Naive thymus-derived CD8-positive, alpha-beta T cell (primary cell): ENCODE data around the gene MED13L. TPM values are rescaled to one million over a fixed set of nuclear protein-coding genes. Genes with fewer than 3 reads are reported as not detected.
"Not testable (repeated sequence)": the region's sequence is repeated elsewhere in the genome, so short reads cannot be mapped to it uniquely, and the experiment has no call there.

ENCODE experiments used
- ATAC-seq, 2 donors: fragments of 150-1000 bp; cut with Tn5 transposase in 1 of 2; sonication (Bioruptor Pico), chemical (Tn5 transposase) in 1 of 2; 1 replicate in 1 of 2; 2 replicates in 1 of 2; pipeline ENCODE4 v1.10.0; 2021; ENCODE audit warnings: mild to moderate bottlenecking in 2 of 2, moderate library complexity in 2 of 2
- POLR2A ChIA-PET: fragments of 350-600 bp; sonication (Branson Sonifier 250); formaldehyde crosslinking; loops from one replicate; lab custom pipeline; 2021; ENCODE audit warnings: antibody characterized with exemption; lab: Charles Lee
- DNase-seq, 10 donors: peaks; one replicate each; pipeline versions ENCODE4 v3.0.0 to v3.0.0-alpha.2; 2020 to 2022
- H3K27ac Mint-ChIP-seq, 10 donors: one replicate each; pipeline ENCODE4 v1.8.0; 2020 to 2022; ENCODE audit warnings: mild to moderate bottlenecking in 10 of 10, mixed read lengths in 10 of 10, moderate library complexity in 4 of 10, inconsistent platforms in 1 of 10
- H3K27me3 Mint-ChIP-seq, 5 donors: one replicate each; pipeline ENCODE4 v1.8.0; 2021 to 2022; ENCODE audit warnings: mixed read lengths in 5 of 5
- H3K36me3 Mint-ChIP-seq, 3 donors: one replicate each; pipeline ENCODE4 v1.8.0; 2020 to 2022; ENCODE audit warnings: mixed read lengths in 3 of 3, mild to moderate bottlenecking in 2 of 3, inconsistent platforms in 1 of 3
- H3K4me1 Mint-ChIP-seq, 4 donors: one replicate each; pipeline ENCODE4 v1.8.0; 2021 to 2022; ENCODE audit warnings: mixed read lengths in 4 of 4
- H3K4me3 Mint-ChIP-seq, 10 donors: one replicate each; pipeline ENCODE4 v1.8.0; 2020 to 2022; ENCODE audit warnings: mild to moderate bottlenecking in 10 of 10, mixed read lengths in 10 of 10, moderate library complexity in 6 of 10, inconsistent platforms in 1 of 10
- H3K9me3 Mint-ChIP-seq, 9 donors: one replicate each; pipeline ENCODE4 v1.8.0; 2020 to 2022; ENCODE audit warnings: mixed read lengths in 9 of 9, mild to moderate bottlenecking in 3 of 9, inconsistent platforms in 1 of 9, moderate library complexity in 1 of 9
- polyA plus RNA-seq, 3 donors: library from polyadenylated mRNA; unstranded; fragments of 300-500 nt; fragmentation: Illumina TruSeq; gene quantifications; one replicate each; pipeline ENCODE4 v1.2.3, GENCODE V29; 2021
- total RNA-seq, 8 experiments: library from RNA in 2 of 8; stranded (reverse) in 2 of 8; gene quantifications; one replicate each; pipeline ENCODE4 v1.2.3 and lab custom pipeline; 2021 to 2026

The MED13L gene
- total and polyA plus RNA-seq, 5 experiments from 2014 or later: 5.1 to 164 (median 6.7) TPM

GRCh38 chr12:115988212-115988611, 289.3 kb downstream of the MED13L start:
- Mint-ChIP-seq H3K27me3 (no peaks in the 10 kb centered on the region), H3K4me1 (peaks cover 26 to 34% (median 27%) of the 10 kb centered on the region in 4 donors), H3K27ac (peak overlapping the region in 4 of 10 donors; percentile 23 to 80 (median 60)), H3K36me3 (peaks cover 0 to 76% (median 21%) of the 10 kb centered on the region in 3 donors), H3K4me3 (no peak overlapping the region), H3K9me3 (no peaks in the 10 kb centered on the region)
- POLR2A ChIA-PET: no interaction called here
- no peak for DNase-seq
- no peak for ATAC-seq

GRCh38 chr12:115984616-115985015, 292.9 kb downstream of the MED13L start:
- peaks cover 13 to 21% (median 14%) of the 10 kb centered on the region in 4 donors for H3K4me1 Mint-ChIP-seq
- ATAC-seq (no peak), DNase-seq (no peak)
- H3K9me3 Mint-ChIP-seq: no peaks in the 10 kb centered on the region
- no peak overlapping the region for H3K4me3 Mint-ChIP-seq
- H3K27me3 Mint-ChIP-seq: no peaks in the 10 kb centered on the region
- peaks cover 0 to 81% (median 31%) of the 10 kb centered on the region in 3 donors for H3K36me3 Mint-ChIP-seq
- POLR2A ChIA-PET: no interaction called here
- H3K27ac Mint-ChIP-seq: no peak overlapping the region

DNA sequence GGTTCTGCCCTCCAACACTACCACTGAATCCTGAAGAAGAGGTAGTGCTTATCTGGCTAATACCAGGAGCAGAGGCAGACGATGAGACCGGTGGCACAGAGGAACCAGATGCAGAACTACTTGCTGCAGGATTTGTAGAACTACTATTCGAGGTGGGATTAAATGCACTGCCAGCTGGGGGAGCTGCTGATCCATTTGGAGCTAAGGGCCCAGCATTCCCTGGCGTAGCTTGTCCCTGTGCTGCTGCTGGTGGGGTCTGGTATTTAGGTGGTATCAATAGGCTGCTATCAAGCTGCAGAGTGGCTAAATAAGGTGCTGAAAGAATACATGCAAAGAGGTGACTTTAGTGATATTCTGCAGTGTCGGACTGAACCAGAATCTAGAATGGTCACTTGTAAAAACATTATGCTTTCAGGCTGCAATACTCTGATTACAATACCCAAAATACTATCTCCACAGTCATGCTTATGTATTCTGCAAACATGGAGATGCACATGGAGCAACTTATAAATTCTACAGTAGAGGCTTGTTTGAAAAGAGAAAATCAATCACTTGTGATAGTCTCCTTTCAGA, 294.2 kb downstream of the MED13L start:
- POLR2A ChIA-PET: no interaction called here
- H3K36me3 Mint-ChIP-seq: peaks cover 0 to 78% (median 32%) of the 10 kb centered on the region in 3 donors

DNA sequence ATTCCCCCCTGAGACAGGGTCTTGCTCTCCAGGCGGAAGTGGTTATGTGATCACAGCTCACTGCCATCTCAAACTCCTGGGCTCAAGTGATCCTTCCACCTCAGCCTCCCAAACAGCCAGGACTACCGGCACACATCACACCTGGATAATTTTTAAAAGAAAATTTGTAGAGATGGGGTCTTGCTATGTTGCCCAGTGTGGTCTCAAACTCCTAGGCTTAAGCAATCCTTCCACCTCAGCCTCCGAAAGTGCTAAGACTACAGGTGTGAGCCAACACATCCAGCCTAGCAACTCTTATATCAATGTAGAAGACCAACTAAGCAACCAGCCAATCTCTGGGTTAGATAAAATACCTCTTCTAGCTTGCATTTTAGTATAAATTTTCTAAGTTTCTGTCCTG, 297.2 kb downstream of the MED13L start:
- DNase-seq: no peak
- peaks cover 0 to 76% (median 29%) of the 10 kb centered on the region in 3 donors for H3K36me3 Mint-ChIP-seq
- ATAC-seq: no peak
- POLR2A ChIA-PET: no interaction called here
- no peaks in the 10 kb centered on the region for H3K27me3 Mint-ChIP-seq
- no peaks in the 10 kb centered on the region for H3K9me3 Mint-ChIP-seq
- H3K4me3 Mint-ChIP-seq: no peak overlapping the region
- H3K4me1 Mint-ChIP-seq: no peaks in the 10 kb centered on the region
- H3K27ac Mint-ChIP-seq: peak overlapping the region in 1 of 10 donors; percentile 74

More for the DNA sequence above, 294.2 kb downstream of the MED13L start:
- Mint-ChIP-seq H3K9me3 (no peaks in the 10 kb centered on the region), H3K27ac (peak overlapping the region in 1 of 10 donors; percentile 52), H3K4me3 (no peak overlapping the region), H3K4me1 (peaks cover under 1 to 8% (median 2%) of the 10 kb centered on the region in 4 donors), H3K27me3 (no peaks in the 10 kb centered on the region)
- DNase-seq (no peak), ATAC-seq (no peak)

- ATAC-seq: no peak
- no peak for DNase-seq
- H3K9me3 Mint-ChIP-seq: no peaks in the 10 kb centered on the region
- H3K27ac Mint-ChIP-seq: peak overlapping the region in 1 of 10 donors; percentile 74
- peaks cover 0 to 79% (median 34%) of the 10 kb centered on the region in 3 donors for H3K36me3 Mint-ChIP-seq
- POLR2A ChIA-PET: no interaction called here
- no peak overlapping the region for H3K4me3 Mint-ChIP-seq
- peaks cover 0 to 2% (median 0%) of the 10 kb centered on the region in 4 donors for H3K4me1 Mint-ChIP-seq
- no peaks in the 10 kb centered on the region for H3K27me3 Mint-ChIP-seq
These were observed 297.6 kb downstream of the MED13L start for GRCh38 chr12:115979851-115980250.

- Mint-ChIP-seq H3K27me3 (no peaks in the 10 kb centered on the region), H3K9me3 (no peaks in the 10 kb centered on the region), H3K4me1 (peaks cover 0 to 2% (median 0%) of the 10 kb centered on the region in 4 donors), H3K36me3 (peaks cover 0 to 81% (median 35%) of the 10 kb centered on the region in 3 donors), H3K4me3 (no peak overlapping the region), H3K27ac (no peak overlapping the region)
- DNase-seq: no peak
- no peak for ATAC-seq
- POLR2A ChIA-PET: no interaction called here
These were observed 298.1 kb downstream of the MED13L start for GRCh38 chr12:115979351-115979750.

DNA sequence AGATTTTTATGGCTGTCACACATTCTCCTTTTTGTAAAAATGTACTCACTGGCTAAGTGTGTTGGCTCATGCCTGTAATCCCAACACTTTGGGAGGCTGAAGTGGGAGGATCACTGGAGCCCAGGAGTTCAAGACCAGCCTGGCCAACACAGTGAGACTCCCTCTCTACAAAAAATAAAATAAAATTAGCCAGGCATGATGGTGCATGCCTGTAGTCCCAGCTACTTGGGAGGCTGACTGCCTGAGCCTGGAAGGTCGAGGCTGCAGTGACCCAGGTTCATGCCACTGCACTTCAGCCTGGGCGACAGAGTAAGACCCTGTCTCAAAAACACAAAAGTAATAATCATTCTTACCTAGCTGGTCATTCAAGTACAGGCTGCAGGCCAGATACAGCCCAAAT, 300.7 kb downstream of the MED13L start:
- ATAC-seq, DNase-seq, H3K4me1 Mint-ChIP-seq, H3K9me3 Mint-ChIP-seq, POLR2A ChIA-PET, H3K4me3 Mint-ChIP-seq, H3K27me3 Mint-ChIP-seq, H3K27ac Mint-ChIP-seq: not testable (repeated sequence)
- H3K36me3 Mint-ChIP-seq: peaks cover 0 to 77% (median 30%) of the 10 kb centered on the region in 3 donors

DNA sequence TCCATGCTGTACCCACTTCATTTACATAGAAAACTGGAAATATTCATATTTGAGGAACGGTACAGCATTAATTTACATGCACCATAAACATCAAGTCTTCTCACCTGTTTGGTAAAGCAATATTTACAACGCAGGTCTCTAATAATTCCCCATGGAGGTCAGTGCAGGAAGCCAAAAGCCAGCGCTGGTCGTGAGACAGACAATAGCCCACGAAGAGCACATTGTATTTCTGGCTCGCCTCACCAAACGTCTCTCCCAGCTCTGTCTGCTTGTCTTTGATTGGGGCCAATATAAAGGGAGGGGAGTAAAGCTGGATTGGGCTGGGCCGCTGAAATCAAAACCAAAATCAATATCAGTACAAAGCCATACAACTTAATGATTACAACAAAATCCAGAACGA, 302.1 kb downstream of the MED13L start:
- H3K27me3 Mint-ChIP-seq: no peaks in the 10 kb centered on the region
- no peak overlapping the region for H3K4me3 Mint-ChIP-seq
- H3K9me3 Mint-ChIP-seq: no peaks in the 10 kb centered on the region
- H3K4me1 Mint-ChIP-seq: peaks cover 0 to 2% (median 0%) of the 10 kb centered on the region in 4 donors
- DNase-seq (no peak), ATAC-seq (no peak)
- H3K36me3 Mint-ChIP-seq: peaks cover 0 to 79% (median 29%) of the 10 kb centered on the region in 3 donors
- H3K27ac Mint-ChIP-seq: no peak overlapping the region
- POLR2A ChIA-PET: interaction anchor here (0.6 kb wide), 1 partner anchor 528 kb away, joined by 5 read pairs; no protein-coding TSS in a partner anchor

DNA sequence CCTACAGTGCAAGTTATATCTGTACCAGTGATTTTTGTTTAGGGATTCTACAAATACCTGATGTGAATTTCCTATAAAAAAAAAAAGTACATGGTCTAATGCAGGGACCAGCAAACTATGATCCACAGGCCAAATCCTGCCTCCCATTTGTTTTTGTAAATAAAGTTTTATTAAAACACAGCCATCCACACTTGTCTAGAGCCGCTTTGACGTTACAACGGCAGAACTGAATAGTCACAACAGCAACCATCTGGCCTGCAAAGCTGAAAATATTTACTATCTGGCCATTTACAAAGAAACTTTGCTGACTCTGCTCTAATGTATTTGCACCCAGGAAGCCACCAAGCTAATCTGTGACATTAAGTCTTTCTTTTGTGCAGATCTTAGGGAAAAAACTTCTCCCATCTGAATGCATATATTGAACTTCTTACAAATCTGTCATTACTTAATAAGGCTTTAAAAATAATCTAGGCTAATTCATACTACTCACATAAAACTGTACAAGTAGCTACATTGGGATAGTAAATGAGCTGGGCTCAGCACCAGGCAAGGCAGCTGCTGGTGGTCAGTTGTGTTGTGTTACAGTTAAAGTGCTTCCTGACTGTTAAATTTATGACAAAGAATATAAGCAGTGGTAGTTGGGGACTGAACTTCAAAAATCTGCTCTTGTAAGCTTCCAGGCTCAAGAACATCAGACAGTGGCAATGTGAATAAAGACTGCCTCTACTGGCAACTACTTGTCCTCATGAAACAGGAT, 303.3 kb downstream of the MED13L start:
- peaks cover 0 to 81% (median 27%) of the 10 kb centered on the region in 3 donors for H3K36me3 Mint-ChIP-seq
- H3K27ac Mint-ChIP-seq: peak overlapping the region in 1 of 10 donors; percentile 78
- ATAC-seq (no peak), DNase-seq (no peak)
- H3K9me3 Mint-ChIP-seq: no peaks in the 10 kb centered on the region
- H3K4me3 Mint-ChIP-seq: no peak overlapping the region
- POLR2A ChIA-PET: interaction anchor here (0.6 kb wide), 1 partner anchor 24 kb away, joined by 3 read pairs; no protein-coding TSS in a partner anchor
- peaks cover 0 to 2% (median 0%) of the 10 kb centered on the region in 4 donors for H3K4me1 Mint-ChIP-seq
- no peaks in the 10 kb centered on the region for H3K27me3 Mint-ChIP-seq

- Mint-ChIP-seq H3K27me3 (no peaks in the 10 kb centered on the region), H3K27ac (peak overlapping the region in 2 of 10 donors; percentile 12 to 57), H3K36me3 (peaks cover 0 to 85% (median 35%) of the 10 kb centered on the region in 3 donors), H3K4me3 (no peak overlapping the region), H3K9me3 (no peaks in the 10 kb centered on the region), H3K4me1 (peaks cover 0 to 2% (median 0%) of the 10 kb centered on the region in 4 donors)
- ATAC-seq: no peak
- no peak for DNase-seq
- POLR2A ChIA-PET: no interaction called here
These were observed 304.4 kb downstream of the MED13L start for GRCh38 chr12:115973066-115973465.

GRCh38 chr12:115972241-115972640, 305.3 kb downstream of the MED13L start:
- Mint-ChIP-seq H3K4me3 (no peak overlapping the region), H3K36me3 (peaks cover 0 to 88% (median 37%) of the 10 kb centered on the region in 3 donors), H3K27me3 (no peaks in the 10 kb centered on the region), H3K4me1 (peaks cover 0 to 2% (median 0%) of the 10 kb centered on the region in 4 donors), H3K27ac (no peak overlapping the region), H3K9me3 (no peaks in the 10 kb centered on the region)
- POLR2A ChIA-PET: no interaction called here
- no peak for DNase-seq
- no peak for ATAC-seq

GRCh38 chr12:115968211-115968610, 309.3 kb downstream of the MED13L start:
- Mint-ChIP-seq H3K27me3 (no peaks in the 10 kb centered on the region), H3K4me1 (peaks cover 0 to 2% (median 0%) of the 10 kb centered on the region in 4 donors), H3K27ac (peak overlapping the region in 2 of 10 donors; percentile 12 to 55), H3K36me3 (peaks cover 6 to 95% (median 42%) of the 10 kb centered on the region in 3 donors), H3K4me3 (no peak overlapping the region), H3K9me3 (no peaks in the 10 kb centered on the region)
- POLR2A ChIA-PET: no interaction called here
- no peak for ATAC-seq
- DNase-seq: no peak

GRCh38 chr12:115966376-115966775, 311.1 kb downstream of the MED13L start:
- no peak for DNase-seq
- H3K4me3 Mint-ChIP-seq: no peak overlapping the region
- H3K36me3 Mint-ChIP-seq: peaks cover 10 to 94% (median 38%) of the 10 kb centered on the region in 3 donors
- POLR2A ChIA-PET: no interaction called here
- H3K9me3 Mint-ChIP-seq: no peaks in the 10 kb centered on the region
- H3K27me3 Mint-ChIP-seq: no peaks in the 10 kb centered on the region
- peak overlapping the region in 2 of 10 donors; percentile 48 to 65 for H3K27ac Mint-ChIP-seq
- peaks cover 0 to 2% (median 0%) of the 10 kb centered on the region in 4 donors for H3K4me1 Mint-ChIP-seq
- ATAC-seq: no peak
